Raji (cell line): ENCODE data around the gene SLC35E3.

Source experiments
- POLR2A ChIP-seq: IDR thresholded peaks from 2 replicates; pipeline ENCODE4 v1.6.1; 2011; ENCODE audit warnings: low read depth, low read length, control low read depth; ENCODE audit not compliant: insufficient read depth

The SLC35E3 gene

DNA sequence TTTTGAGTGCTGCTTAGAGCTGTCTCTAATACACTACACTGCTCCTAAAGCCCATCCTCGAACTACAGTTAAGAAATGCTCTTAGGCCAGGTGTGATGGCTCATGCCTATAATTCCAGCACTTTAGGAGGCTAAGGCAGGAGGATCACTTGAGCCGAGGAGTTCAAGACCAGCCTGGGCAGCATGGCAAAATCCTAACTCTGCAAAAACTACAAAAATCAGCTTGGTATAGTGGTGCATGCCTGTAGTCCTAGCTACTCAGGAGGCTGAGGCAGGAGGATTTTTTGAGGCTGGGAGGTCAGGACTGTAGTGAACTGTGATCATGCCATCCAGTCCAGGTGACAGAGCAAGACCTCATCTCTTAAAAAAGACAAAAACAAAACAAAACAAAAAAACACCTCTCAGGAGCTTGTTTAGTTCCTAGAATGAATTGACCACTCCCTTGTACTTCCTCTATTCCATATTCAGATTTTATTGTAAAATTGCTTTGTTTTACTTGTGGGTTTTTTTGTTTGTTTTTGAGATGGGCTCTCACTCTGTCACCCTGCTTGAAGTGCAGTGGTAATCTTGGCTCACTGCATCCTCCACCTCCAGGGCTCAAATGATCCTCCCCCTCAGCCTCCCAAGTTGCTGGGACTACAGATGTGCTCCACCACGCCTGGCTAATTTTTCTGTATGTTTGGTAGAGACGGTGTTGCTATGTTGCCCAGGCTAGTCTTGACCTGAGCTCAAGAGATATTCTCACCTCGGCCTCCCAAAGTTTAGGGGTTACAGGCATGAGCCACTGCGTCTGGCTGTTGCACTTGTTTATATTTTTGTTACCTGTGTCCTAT lies 75.6 kb downstream of the SLC35E3 start:
- no peak for TF ChIP-seq POLR2A

DNA sequence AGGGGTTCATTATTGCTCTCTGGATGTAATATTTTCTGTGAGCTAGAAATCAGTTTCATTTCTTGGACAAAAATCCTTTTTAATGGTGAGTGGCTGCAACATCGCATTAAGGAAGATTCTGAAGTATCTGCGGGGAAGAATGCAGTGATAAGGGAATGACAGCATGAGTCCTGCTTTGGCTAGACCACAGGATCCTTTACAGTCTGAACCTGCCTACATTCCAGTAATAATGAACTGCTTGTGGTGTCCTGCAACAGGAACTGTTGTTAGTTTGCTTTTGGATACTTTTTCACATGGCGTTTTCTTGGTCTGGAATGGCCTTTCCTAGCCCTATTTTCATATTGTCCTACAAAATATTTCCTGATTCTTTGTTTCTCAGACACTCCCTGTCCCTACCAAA lies 77.7 kb downstream of the SLC35E3 start:
- no peak for TF ChIP-seq POLR2A

DNA sequence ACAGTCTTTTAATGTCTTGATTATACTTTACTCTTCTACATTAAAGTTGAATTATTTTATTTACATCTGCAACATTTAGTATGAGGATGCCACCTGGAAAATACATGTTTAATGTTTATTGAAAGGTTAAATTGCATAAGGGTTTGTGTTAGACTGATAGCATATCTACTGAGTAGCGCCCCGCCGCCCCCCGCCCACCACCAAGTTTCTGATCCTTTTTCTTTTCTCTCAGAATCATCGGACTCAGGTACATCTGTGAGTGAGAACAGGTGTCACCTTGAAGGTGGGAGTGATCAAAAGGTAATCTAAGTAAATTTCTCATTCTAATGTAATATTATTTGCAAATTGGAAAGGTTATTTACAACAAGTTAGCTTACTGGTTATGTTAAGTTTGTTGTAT lies 78.2 kb downstream of the SLC35E3 start:
- no peak for TF ChIP-seq POLR2A

DNA sequence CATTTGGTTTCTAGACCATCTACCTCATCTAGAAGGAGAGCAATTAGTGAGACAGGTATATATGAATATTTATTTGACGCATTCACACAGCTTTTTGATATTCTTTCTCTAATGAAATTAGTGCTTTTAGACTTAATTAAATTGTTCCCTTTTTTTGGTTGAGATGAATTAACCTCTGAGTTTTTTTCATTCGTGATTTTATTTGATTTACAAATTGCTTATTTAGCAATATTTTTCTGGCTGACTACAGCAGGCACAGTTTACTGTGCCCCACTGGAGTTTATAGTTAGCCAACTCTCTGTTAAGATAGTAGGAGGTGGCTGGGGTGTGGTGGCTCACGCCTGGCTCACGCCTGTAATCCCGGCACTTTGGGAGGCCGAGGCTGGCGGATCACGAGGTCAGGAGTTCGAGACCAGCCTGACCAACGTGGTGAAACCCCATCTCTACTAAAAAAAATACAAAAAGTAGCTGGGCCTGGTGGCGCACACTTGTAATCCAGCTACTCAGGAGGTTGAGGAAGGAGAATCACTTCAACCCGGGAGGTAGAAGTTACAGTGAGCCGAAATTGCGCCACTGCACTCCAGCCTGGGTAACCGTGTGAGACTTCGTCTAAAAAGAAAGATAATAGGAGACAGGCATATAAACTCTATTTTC lies 78.7 kb downstream of the SLC35E3 start:
- TF ChIP-seq POLR2A: no peak

DNA sequence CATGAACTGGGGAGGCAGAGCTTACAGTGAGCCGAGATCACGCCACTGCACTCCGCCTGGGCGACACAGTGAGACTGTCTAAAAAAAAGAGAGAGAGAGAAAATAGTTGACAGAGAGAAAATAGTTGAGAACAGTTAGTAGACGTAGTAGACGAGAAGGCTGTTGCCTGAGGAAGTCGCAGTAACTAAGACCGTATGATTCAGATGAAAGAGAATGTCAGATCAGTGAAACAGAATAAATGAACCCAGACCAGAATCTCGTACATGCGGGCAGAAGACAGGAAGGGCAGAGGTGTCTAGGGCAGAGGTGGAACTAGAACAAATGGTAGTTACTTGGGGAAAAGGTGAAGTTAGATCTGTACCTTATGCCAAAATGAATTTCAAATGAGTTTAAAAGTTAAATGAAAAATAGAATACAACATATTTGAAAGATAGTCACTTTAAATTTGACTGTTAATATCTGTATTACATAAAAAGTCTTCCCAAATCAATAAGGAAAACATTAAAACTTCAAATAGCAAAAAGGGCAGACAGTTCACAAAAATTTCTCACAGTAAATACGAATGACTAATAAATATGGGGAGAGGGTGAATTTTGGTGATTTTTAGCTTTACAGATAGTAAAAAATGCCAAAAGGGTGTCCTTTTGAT lies 79.7 kb downstream of the SLC35E3 start:
- TF ChIP-seq POLR2A: no peak

DNA sequence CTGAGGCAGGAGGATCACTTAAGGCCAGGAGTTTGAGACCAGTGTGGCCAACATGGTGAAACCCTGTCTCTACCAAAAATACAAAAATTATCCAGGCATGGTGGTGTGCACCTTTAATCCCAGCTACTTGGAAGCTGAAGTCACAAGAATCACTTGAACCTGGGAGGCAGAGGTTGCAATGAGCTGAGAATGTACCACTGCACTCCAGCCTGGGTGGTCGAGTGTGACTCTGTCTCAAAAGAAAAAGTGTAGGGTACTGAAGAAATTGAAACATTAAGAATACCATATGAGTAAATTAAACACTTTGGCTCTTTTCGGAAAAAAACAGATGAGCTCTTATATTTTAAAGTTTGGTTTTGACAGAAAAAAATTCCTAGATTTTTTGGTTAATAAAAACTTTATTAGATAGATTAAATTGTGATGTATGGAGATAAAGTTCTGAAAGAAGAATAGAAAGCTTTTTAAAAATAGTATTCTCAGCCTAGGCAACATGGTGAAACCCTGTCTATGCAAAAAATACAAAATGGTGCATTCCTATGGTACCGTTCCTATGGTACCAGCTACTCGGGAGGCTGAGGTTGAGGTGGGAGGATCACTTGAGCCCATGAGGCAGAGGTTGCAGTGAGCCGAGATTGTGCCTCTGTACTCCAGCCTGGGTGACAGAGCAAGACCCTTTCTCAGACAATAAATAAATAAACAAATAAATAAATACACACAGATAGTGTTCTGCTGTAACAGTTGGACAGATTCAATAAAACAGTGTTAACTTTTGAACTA lies 82.1 kb downstream of the SLC35E3 start:
- no peak for TF ChIP-seq POLR2A

DNA sequence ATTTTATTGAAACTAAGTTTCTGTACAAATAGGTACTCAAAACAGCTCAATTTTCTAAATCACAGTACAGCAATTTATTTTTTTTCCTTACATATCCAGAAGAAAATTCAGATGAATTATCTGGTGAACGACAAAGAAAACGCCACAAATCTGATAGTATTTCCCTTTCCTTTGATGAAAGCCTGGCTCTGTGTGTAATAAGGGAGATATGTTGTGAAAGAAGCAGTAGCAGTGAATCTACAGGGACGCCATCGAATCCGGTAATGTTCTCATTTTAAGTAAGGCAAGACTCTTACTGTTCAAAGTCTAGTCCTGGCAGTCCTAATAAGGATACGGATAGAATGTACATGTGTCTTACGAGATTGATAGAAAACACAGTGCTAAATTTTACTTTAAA lies 82.7 kb downstream of the SLC35E3 start:
- no peak for TF ChIP-seq POLR2A
